Astrocyte (in vitro differentiated cells and primary cell): Measurements from ENCODE around the gene PCDHA10.

Source experiments
- EZH2 ChIP-seq: IDR thresholded peaks from 2 replicates; pipeline ENCODE4 v1.6.1; 2012; ENCODE audit warnings: mild to moderate bottlenecking, low read length, inconsistent platforms; ENCODE audit not compliant: insufficient read depth
- TF ChIP-seq, protein P1 (sequence below): IDR thresholded peaks from 2 replicates; pipeline ENCODE4 v1.5.1; 2011; ENCODE audit warnings: low read depth, mild to moderate bottlenecking, inconsistent platforms, low read length, moderate library complexity; ENCODE audit not compliant: insufficient read depth

DNA sequence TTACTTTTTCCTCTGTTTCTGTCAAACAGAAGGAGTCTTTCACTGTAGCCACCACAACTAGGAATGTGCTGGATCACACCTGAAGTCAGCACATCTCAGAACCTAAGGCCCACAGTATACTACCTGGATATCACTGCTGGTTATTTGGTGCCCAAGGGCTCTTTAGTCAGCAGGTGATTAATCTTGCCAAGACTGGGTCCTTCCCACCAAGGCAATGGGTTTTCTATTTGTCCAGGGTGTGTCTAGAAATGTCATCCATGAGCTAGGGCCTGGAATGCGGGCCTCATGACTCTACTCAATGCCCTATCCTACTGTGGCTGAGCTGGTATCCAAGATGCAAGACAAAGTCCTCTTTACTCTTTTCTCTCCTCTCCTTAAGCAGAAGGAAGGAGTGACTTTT lies 60.6 kb downstream of the PCDHA10 start:
- TF ChIP-seq, protein P1, sequence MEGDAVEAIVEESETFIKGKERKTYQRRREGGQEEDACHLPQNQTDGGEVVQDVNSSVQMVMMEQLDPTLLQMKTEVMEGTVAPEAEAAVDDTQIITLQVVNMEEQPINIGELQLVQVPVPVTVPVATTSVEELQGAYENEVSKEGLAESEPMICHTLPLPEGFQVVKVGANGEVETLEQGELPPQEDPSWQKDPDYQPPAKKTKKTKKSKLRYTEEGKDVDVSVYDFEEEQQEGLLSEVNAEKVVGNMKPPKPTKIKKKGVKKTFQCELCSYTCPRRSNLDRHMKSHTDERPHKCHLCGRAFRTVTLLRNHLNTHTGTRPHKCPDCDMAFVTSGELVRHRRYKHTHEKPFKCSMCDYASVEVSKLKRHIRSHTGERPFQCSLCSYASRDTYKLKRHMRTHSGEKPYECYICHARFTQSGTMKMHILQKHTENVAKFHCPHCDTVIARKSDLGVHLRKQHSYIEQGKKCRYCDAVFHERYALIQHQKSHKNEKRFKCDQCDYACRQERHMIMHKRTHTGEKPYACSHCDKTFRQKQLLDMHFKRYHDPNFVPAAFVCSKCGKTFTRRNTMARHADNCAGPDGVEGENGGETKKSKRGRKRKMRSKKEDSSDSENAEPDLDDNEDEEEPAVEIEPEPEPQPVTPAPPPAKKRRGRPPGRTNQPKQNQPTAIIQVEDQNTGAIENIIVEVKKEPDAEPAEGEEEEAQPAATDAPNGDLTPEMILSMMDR, result no peak
- no peak for TF ChIP-seq EZH2
